Breast epithelium (tissue), 4 donors: ENCODE data around the gene RTKN2. TPM values are rescaled to one million over a fixed set of nuclear protein-coding genes. Genes with fewer than 3 reads are reported as not detected.

ENCODE experiments used
- DNase-seq, 2 donors: peaks; one replicate each; pipeline ENCODE4 v3.0.0-alpha.2; 2019; ENCODE audit warnings: low spot score in 2 of 2
- H3K27ac ChIP-seq, 2 donors: fragments of 200-600 bp; sonication (generic) in 1 of 2; one replicate each; pipeline ENCODE4 v1.5.1; 2016 to 2019; ENCODE audit warnings: mild to moderate bottlenecking in 1 of 2
- H3K27me3 ChIP-seq, 2 donors: fragments of 200-600 bp; sonication (generic) in 1 of 2; one replicate each; pipeline versions ENCODE4 v1.5.1 to v1.6.0; 2017 to 2019; ENCODE audit warnings: control low read depth in 1 of 2, mild to moderate bottlenecking in 1 of 2
- H3K36me3 ChIP-seq: fragments of 200-600 bp; one replicate; pipeline ENCODE4 v1.5.1; 2019
- H3K4me1 ChIP-seq, 2 donors: fragments of 200-600 bp; sonication (generic); one replicate each; pipeline ENCODE4 v1.5.1; 2016 to 2019; ENCODE audit warnings: control low read depth in 1 of 2
- H3K4me3 ChIP-seq, 3 donors: fragments of 200-600 bp; sonication (generic); 1 replicate in 2 of 3; 2 replicates in 1 of 3; pipeline ENCODE4 v1.5.1; 2016 to 2019; ENCODE audit warnings: mild to moderate bottlenecking in 3 of 3, moderate library complexity in 2 of 3
- H3K9me3 ChIP-seq, 2 donors: fragments of 200-600 bp; sonication (generic) in 1 of 2; one replicate each; pipeline ENCODE4 v1.5.1; 2016 to 2019; ENCODE audit warnings: control low read depth in 1 of 2
- CTCF ChIP-seq, 3 donors: fragments of 450-650 bp; IDR thresholded peaks; one replicate each; pipeline ENCODE4 v1.5.1; 2016 to 2017; ENCODE audit warnings: antibody characterized with exemption in 3 of 3, mild to moderate bottlenecking in 3 of 3, moderate library complexity in 3 of 3
- POLR2A ChIP-seq: fragments of 450-650 bp; IDR thresholded peaks from one replicate; pipeline ENCODE4 v1.6.1; 2016; ENCODE audit warnings: antibody characterized with exemption, mild to moderate bottlenecking, moderate library complexity
- POLR2AphosphoS5 ChIP-seq, 3 donors: sonication (generic); formaldehyde crosslinking; IDR thresholded peaks; one replicate each; pipeline ENCODE4 v1.6.1; 2017; ENCODE audit warnings: antibody characterized with exemption in 3 of 3
- intact Hi-C: fragments of 100-400 bp; cut with DNase I; formaldehyde crosslinking; loops from one replicate; pipeline ENCODE4 v1.15.1; 2023; ENCODE audit warnings: low total_unique reads
- total RNA-seq, 3 donors: library from RNA; depleted of rRNA; stranded (reverse); fragments of >200 nt; gene quantifications; one replicate each; pipeline ENCODE4 v1.1.0, GENCODE V29; 2016

RTKN2 gene
- total RNA-seq, 3 donors from 2014 or later = 0.16 to 1.3 (median 0.98) TPM

- no peaks in the 10 kb centered on the region for H3K4me1 ChIP-seq
- DNase-seq = no peak
- no peaks in the 10 kb centered on the region for H3K27me3 ChIP-seq
- intact Hi-C loops = no loop called here
- no peaks in the 10 kb centered on the region for H3K36me3 ChIP-seq
- TF ChIP-seq POLR2AphosphoS5 (IDR thresholded peaks at IDR 0.05) (no peak), POLR2A (no peak), CTCF (IDR thresholded peaks at IDR 0.05) (no peak)
- no peak overlapping the region for H3K4me3 ChIP-seq
- no peaks in the 10 kb centered on the region for H3K9me3 ChIP-seq
- no peak overlapping the region for H3K27ac ChIP-seq
These were observed 73.5 kb downstream of the RTKN2 start for GRCh38 chr10:62194924-62195674.

- Histone ChIP-seq H3K27ac (no peak overlapping the region), H3K4me3 (no peak overlapping the region), H3K27me3 (no peaks in the 10 kb centered on the region), H3K36me3 (no peaks in the 10 kb centered on the region), H3K4me1 (no peaks in the 10 kb centered on the region), H3K9me3 (no peaks in the 10 kb centered on the region)
- DNase-seq = no peak
- intact Hi-C loops = no loop called here
- no peak for TF ChIP-seq POLR2A
- no peak for TF ChIP-seq POLR2AphosphoS5 (IDR thresholded peaks at IDR 0.05)
- TF ChIP-seq CTCF (IDR thresholded peaks at IDR 0.05) = no peak
These were observed 75.2 kb downstream of the RTKN2 start for GRCh38 chr10:62193479-62193878.

- H3K4me3 ChIP-seq = no peak overlapping the region
- H3K4me1 ChIP-seq = no peaks in the 10 kb centered on the region
- H3K9me3 ChIP-seq = no peaks in the 10 kb centered on the region
- H3K27me3 ChIP-seq = no peaks in the 10 kb centered on the region
- intact Hi-C loops = loop anchor here (10.0 kb wide), 1 partner anchor 56 kb away; no protein-coding TSS in a partner anchor
- no peak for TF ChIP-seq POLR2AphosphoS5 (IDR thresholded peaks at IDR 0.05)
- no peak for TF ChIP-seq POLR2A
- H3K27ac ChIP-seq = no peak overlapping the region
- no peaks in the 10 kb centered on the region for H3K36me3 ChIP-seq
- DNase-seq = no peak
These were observed 79.5 kb downstream of the RTKN2 start for GRCh38 chr10:62189131-62189530.

GRCh38 chr10:62188021-62188616 is 80.5 kb downstream of the RTKN2 start:
- H3K4me3 ChIP-seq = no peak overlapping the region
- intact Hi-C loops = loop anchor here (10.0 kb wide), 1 partner anchor 57 kb away; no protein-coding TSS in a partner anchor
- DNase-seq = no peak
- H3K4me1 ChIP-seq = no peaks in the 10 kb centered on the region
- H3K27me3 ChIP-seq = no peaks in the 10 kb centered on the region
- TF ChIP-seq POLR2A = no peak
- no peak for TF ChIP-seq POLR2AphosphoS5 (IDR thresholded peaks at IDR 0.05)
- no peak for TF ChIP-seq CTCF (IDR thresholded peaks at IDR 0.05)
- H3K36me3 ChIP-seq = no peaks in the 10 kb centered on the region
- H3K27ac ChIP-seq = no peak overlapping the region
- H3K9me3 ChIP-seq = no peaks in the 10 kb centered on the region

- intact Hi-C loops = loop anchor here (10.0 kb wide), 1 partner anchor 58 kb away; no protein-coding TSS in a partner anchor
These were observed 81.5 kb downstream of the RTKN2 start for GRCh38 chr10:62186999-62187675.

More at GRCh38 chr10:62186999-62187675, 81.5 kb downstream of the RTKN2 start:
- Histone ChIP-seq H3K4me1 (no peaks in the 10 kb centered on the region), H3K27me3 (no peaks in the 10 kb centered on the region), H3K4me3 (no peak overlapping the region), H3K36me3 (no peaks in the 10 kb centered on the region), H3K27ac (no peak overlapping the region), H3K9me3 (no peaks in the 10 kb centered on the region)
- no peak for DNase-seq
- TF ChIP-seq POLR2A = no peak
- no peak for TF ChIP-seq CTCF (IDR thresholded peaks at IDR 0.05)
- no peak for TF ChIP-seq POLR2AphosphoS5 (IDR thresholded peaks at IDR 0.05)
